Keratinocyte (primary cell): Measurements from ENCODE around the gene CFAP61. TPM values are rescaled to one million over a fixed set of nuclear protein-coding genes. Genes with fewer than 3 reads are reported as not detected.

ENCODE experiments used
- DNase-seq: peaks from one replicate; pipeline ENCODE4 v3.0.0-alpha.2; 2011; ENCODE audit warnings: low read depth, missing footprints, low spot score
- FAIRE-seq: peaks from 2 replicates; lab custom pipeline; 2011; peaks lifted over from hg19 to GRCh38; lab: Jason Lieb, UNC
- H2AFZ ChIP-seq: 2 replicates; pipeline ENCODE4 v1.6.0; 2012; ENCODE audit warnings: low read length, control low read depth, inconsistent platforms; ENCODE audit not compliant: control insufficient read depth
- H3K27ac ChIP-seq: 2 replicates; pipeline ENCODE4 v1.5.1; 2011; ENCODE audit warnings: low read length; ENCODE audit not compliant: control insufficient read depth, insufficient read depth
- H3K27me3 ChIP-seq: 3 replicates; pipeline ENCODE4 v1.6.0; 2011; ENCODE audit warnings: low read length; ENCODE audit not compliant: control insufficient read depth, insufficient read depth; ENCODE audit errors: extremely low read depth
- H3K36me3 ChIP-seq, 2 experiments: 2 replicates in 1 of 2; 3 replicates in 1 of 2; pipeline ENCODE4 v1.5.1; 2011; ENCODE audit warnings: low read length in 2 of 2, mild to moderate bottlenecking in 1 of 2; ENCODE audit not compliant: control insufficient read depth in 2 of 2, insufficient read depth in 2 of 2; ENCODE audit errors: extremely low read depth in 1 of 2
- H3K4me1 ChIP-seq: 3 replicates; pipeline ENCODE4 v1.5.1; 2011; ENCODE audit warnings: low read length; ENCODE audit not compliant: control insufficient read depth, insufficient read depth; ENCODE audit errors: extremely low read depth
- H3K4me2 ChIP-seq: 3 replicates; pipeline ENCODE4 v1.6.0; 2011; ENCODE audit warnings: low read depth, low read length; ENCODE audit not compliant: control insufficient read depth, insufficient read depth; ENCODE audit errors: extremely low read depth
- H3K4me3 ChIP-seq, 3 experiments: fragments of 200-600 bp in 1 of 3; sonication (generic) in 1 of 3; 2 replicates in 2 of 3; 3 replicates in 1 of 3; pipeline ENCODE4 v1.5.1; 2011 to 2016; ENCODE audit warnings: low read length in 3 of 3, mild to moderate bottlenecking in 3 of 3, control low read depth in 2 of 3, inconsistent platforms in 1 of 3, low read depth in 1 of 3, mixed read lengths in 1 of 3, mixed run types in 1 of 3, moderate library complexity in 1 of 3; ENCODE audit not compliant: control insufficient read depth in 2 of 3, insufficient read depth in 2 of 3; ENCODE audit errors: extremely low read depth in 1 of 3
- H3K79me2 ChIP-seq: 2 replicates; pipeline ENCODE4 v1.6.0; 2012; ENCODE audit warnings: low read length; ENCODE audit not compliant: control insufficient read depth, insufficient read depth
- H3K9ac ChIP-seq: 3 replicates; pipeline ENCODE4 v1.6.0; 2011; ENCODE audit warnings: low read length; ENCODE audit not compliant: control insufficient read depth, insufficient read depth; ENCODE audit errors: extremely low read depth
- H3K9me1 ChIP-seq: 3 replicates; pipeline ENCODE4 v1.6.0; 2011; ENCODE audit warnings: low read length; ENCODE audit not compliant: control insufficient read depth, insufficient read depth; ENCODE audit errors: extremely low read depth
- H3K9me3 ChIP-seq: 2 replicates; pipeline ENCODE4 v1.5.1; 2012; ENCODE audit warnings: low read depth, low read length; ENCODE audit not compliant: control insufficient read depth
- H4K20me1 ChIP-seq: 3 replicates; pipeline ENCODE4 v1.6.0; 2011; ENCODE audit warnings: low read length; ENCODE audit not compliant: control insufficient read depth, insufficient read depth; ENCODE audit errors: extremely low read depth
- EZH2 ChIP-seq: IDR thresholded peaks from one replicate; pipeline ENCODE4 v1.6.1; 2012; ENCODE audit warnings: inconsistent platforms, mild to moderate bottlenecking, low read length, moderate library complexity
- dilution Hi-C: fragments of 300-500 bp; cut with MboI; formaldehyde crosslinking; loops from one replicate; pipeline ENCODE4 v1.7.0; 2020; ENCODE audit warnings: low sequenced_read_pairs; ENCODE audit not compliant: extremely low pct_ligation_motif_present
- polyA plus RNA-seq, 5 experiments: library from polyadenylated mRNA; depleted of rRNA in 3 of 5; stranded (reverse) in 3 of 5; stranded (forward) in 1 of 5; unstranded in 1 of 5; fragments of >200 nt; gene quantifications; 1 replicate in 1 of 5; 2 replicates in 3 of 5; 3 replicates in 1 of 5; pipeline versions ENCODE4 v1.2.1 to v1.2.3, GENCODE V29; 2011 to 2012; ENCODE audit warnings: missing spikeins in 2 of 5, low read depth in 1 of 5, low replicate concordance in 1 of 5
- TF ChIP-seq, protein P1 (sequence below), 3 experiments: IDR thresholded peaks in 1 of 3; conservative IDR thresholded peaks in 1 of 3; optimal IDR thresholded peaks in 1 of 3; 2 replicates in 2 of 3; 3 replicates in 1 of 3; pipeline versions ENCODE3 to v1.5.1; 2011; ENCODE audit warnings: low read length in 3 of 3, mild to moderate bottlenecking in 3 of 3, moderate library complexity in 2 of 3, control low read depth in 1 of 3, inconsistent platforms in 1 of 3; ENCODE audit not compliant: insufficient read depth in 2 of 3; ENCODE audit errors: extremely low read depth in 1 of 3

Gene CFAP61
- polyA plus RNA-seq, 1 donor (not counting 4 experiments of a cell fraction or from before 2014, with no cell fraction given), result 0.25 TPM

GRCh38 chr20:20223981-20224380 is 171.6 kb downstream of the CFAP61 start:
- H3K79me2 ChIP-seq, result no peaks in the 10 kb centered on the region
- no peaks in the 10 kb centered on the region for H3K9me3 ChIP-seq
- no peaks in the 10 kb centered on the region for H3K4me1 ChIP-seq
- no peak overlapping the region for H2AFZ ChIP-seq
- H3K9ac ChIP-seq, result no peak overlapping the region
- H3K36me3 ChIP-seq, result no peaks in the 10 kb centered on the region
- TF ChIP-seq, protein P1, sequence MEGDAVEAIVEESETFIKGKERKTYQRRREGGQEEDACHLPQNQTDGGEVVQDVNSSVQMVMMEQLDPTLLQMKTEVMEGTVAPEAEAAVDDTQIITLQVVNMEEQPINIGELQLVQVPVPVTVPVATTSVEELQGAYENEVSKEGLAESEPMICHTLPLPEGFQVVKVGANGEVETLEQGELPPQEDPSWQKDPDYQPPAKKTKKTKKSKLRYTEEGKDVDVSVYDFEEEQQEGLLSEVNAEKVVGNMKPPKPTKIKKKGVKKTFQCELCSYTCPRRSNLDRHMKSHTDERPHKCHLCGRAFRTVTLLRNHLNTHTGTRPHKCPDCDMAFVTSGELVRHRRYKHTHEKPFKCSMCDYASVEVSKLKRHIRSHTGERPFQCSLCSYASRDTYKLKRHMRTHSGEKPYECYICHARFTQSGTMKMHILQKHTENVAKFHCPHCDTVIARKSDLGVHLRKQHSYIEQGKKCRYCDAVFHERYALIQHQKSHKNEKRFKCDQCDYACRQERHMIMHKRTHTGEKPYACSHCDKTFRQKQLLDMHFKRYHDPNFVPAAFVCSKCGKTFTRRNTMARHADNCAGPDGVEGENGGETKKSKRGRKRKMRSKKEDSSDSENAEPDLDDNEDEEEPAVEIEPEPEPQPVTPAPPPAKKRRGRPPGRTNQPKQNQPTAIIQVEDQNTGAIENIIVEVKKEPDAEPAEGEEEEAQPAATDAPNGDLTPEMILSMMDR (optimal IDR thresholded peaks at IDR 0.05 in 1 of 3, IDR thresholded peaks at IDR 0.05 in 1 of 3, conservative IDR thresholded peaks at IDR 0.05 in 1 of 3; ENCODE audit: extremely low read depth in 1 of 3, insufficient read depth in 2 of 3, low read length in 3 of 3), result no peak
- TF ChIP-seq EZH2, result no peak
- dilution Hi-C loops, result no loop called here
- no peak overlapping the region for H3K4me3 ChIP-seq
- no peak overlapping the region for H3K4me2 ChIP-seq
- FAIRE-seq (no peak), DNase-seq (no peak)
- no peak overlapping the region for H3K27ac ChIP-seq
- no peaks in the 10 kb centered on the region for H3K27me3 ChIP-seq
- no peaks in the 10 kb centered on the region for H4K20me1 ChIP-seq
- no peaks in the 10 kb centered on the region for H3K9me1 ChIP-seq

DNA sequence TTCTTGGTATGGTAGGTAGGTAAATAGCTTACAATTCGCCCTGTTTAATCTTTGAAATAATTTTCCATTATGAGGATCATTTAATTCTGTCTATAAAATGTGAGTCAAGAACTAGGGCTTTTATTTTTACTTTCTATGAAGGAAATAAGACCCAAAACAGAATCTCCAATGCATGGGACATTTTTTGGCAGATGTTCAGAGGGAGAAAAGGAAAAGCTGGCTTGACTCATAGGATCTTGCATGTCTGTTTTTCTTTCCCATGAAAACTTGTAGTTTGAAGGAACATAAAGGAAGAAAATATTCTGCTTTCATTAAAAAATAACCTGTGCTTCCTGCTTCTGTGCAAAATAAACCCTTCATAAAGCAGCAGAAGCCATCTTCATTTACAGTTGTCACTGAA is 172.5 kb downstream of the CFAP61 start:
- Histone ChIP-seq H3K79me2 (no peaks in the 10 kb centered on the region), H3K9ac (no peak overlapping the region), H3K27me3 (no peaks in the 10 kb centered on the region), H3K9me1 (no peaks in the 10 kb centered on the region), H3K27ac (no peak overlapping the region), H3K4me3 (no peak overlapping the region), H3K4me1 (no peaks in the 10 kb centered on the region), H3K4me2 (no peak overlapping the region), H4K20me1 (no peaks in the 10 kb centered on the region), H3K9me3 (no peaks in the 10 kb centered on the region), H2AFZ (no peak overlapping the region), H3K36me3 (no peaks in the 10 kb centered on the region)
- FAIRE-seq (no peak), DNase-seq (no peak)
- dilution Hi-C loops, result no loop called here
- TF ChIP-seq, protein P1 (optimal IDR thresholded peaks at IDR 0.05 in 1 of 3, IDR thresholded peaks at IDR 0.05 in 1 of 3, conservative IDR thresholded peaks at IDR 0.05 in 1 of 3; ENCODE audit: extremely low read depth in 1 of 3, insufficient read depth in 2 of 3, low read length in 3 of 3), result no peak
- TF ChIP-seq EZH2, result no peak
